ENCODE measurements around the gene SMIM10.

GRCh38 chrX:135010921-135011320 is 20.1 kb downstream of the SMIM10 start:
- TF ChIP-seq, protein P1, sequence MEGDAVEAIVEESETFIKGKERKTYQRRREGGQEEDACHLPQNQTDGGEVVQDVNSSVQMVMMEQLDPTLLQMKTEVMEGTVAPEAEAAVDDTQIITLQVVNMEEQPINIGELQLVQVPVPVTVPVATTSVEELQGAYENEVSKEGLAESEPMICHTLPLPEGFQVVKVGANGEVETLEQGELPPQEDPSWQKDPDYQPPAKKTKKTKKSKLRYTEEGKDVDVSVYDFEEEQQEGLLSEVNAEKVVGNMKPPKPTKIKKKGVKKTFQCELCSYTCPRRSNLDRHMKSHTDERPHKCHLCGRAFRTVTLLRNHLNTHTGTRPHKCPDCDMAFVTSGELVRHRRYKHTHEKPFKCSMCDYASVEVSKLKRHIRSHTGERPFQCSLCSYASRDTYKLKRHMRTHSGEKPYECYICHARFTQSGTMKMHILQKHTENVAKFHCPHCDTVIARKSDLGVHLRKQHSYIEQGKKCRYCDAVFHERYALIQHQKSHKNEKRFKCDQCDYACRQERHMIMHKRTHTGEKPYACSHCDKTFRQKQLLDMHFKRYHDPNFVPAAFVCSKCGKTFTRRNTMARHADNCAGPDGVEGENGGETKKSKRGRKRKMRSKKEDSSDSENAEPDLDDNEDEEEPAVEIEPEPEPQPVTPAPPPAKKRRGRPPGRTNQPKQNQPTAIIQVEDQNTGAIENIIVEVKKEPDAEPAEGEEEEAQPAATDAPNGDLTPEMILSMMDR (IDR thresholded peaks at IDR 0.05): no peak
- TF ChIP-seq EP300 (IDR thresholded peaks at IDR 0.05): no peak
- no peak for TF ChIP-seq POLR2A (IDR thresholded peaks at IDR 0.05)

Data from stomach (tissue), 4 donors.